Measurements from ENCODE around the gene PRKAR1A. TPM values are rescaled to one million over a fixed set of nuclear protein-coding genes. Genes with fewer than 3 reads are reported as not detected.

Gene PRKAR1A
- total RNA-seq, 4 donors from 2014 or later = 267 to 390 (median 347) TPM

- no peak for ATAC-seq
- peaks cover 0 to 8% (median 0%) of the 10 kb centered on the region in 3 donors for H3K4me1 ChIP-seq
- H3K36me3 ChIP-seq = peaks cover 0 to 71% of the 10 kb centered on the region in 2 donors
- TF ChIP-seq POLR2A (IDR thresholded peaks at IDR 0.05) (no peak), CTCF (IDR thresholded peaks at IDR 0.05) (no peak)
- no peak overlapping the region for H3K4me3 ChIP-seq
- 59 to 63% methylated on average over 9 to 14 of the region's 20 CpGs for WGBS, 2 donors (ENCODE audit: low coverage in 1 of 2)
- no peak overlapping the region for H3K27ac ChIP-seq
- no peaks in the 10 kb centered on the region for H3K27me3 ChIP-seq
- H3K9me3 ChIP-seq = no peaks in the 10 kb centered on the region
Measured at GRCh38 chr17:68539548-68540467, 27.6 kb downstream of the PRKAR1A start.

GRCh38 chr17:68540981-68541380 lies 28.8 kb downstream of the PRKAR1A start:
- Histone ChIP-seq H3K27me3 (no peaks in the 10 kb centered on the region), H3K36me3 (peaks cover 0 to 60% of the 10 kb centered on the region in 2 donors), H3K4me3 (no peak overlapping the region), H3K9me3 (no peaks in the 10 kb centered on the region), H3K4me1 (peaks cover 0 to 10% (median 0%) of the 10 kb centered on the region in 3 donors), H3K27ac (peak overlapping the region in 1 of 4 donors; percentile 15)
- TF ChIP-seq POLR2AphosphoS5 (IDR thresholded peaks at IDR 0.05) (no peak), POLR2A (IDR thresholded peaks at IDR 0.05) (no peak), EP300 (IDR thresholded peaks at IDR 0.05) (no peak), CTCF (IDR thresholded peaks at IDR 0.05) (no peak)
- no peak for ATAC-seq
- 92 to 93% methylated on average over 6 of the region's 8 CpGs for WGBS, 2 donors (ENCODE audit: low coverage in 1 of 2)

GRCh38 chr17:68541816-68542215 lies 29.6 kb downstream of the PRKAR1A start:
- ATAC-seq = no peak
- 90% methylated on average over 6 of the region's 6 CpGs; no CpG with 5 or more reads in 1 of the 2 donors for WGBS, 2 donors (ENCODE audit: low coverage in 1 of 2)
- Histone ChIP-seq H3K9me3 (no peaks in the 10 kb centered on the region), H3K4me1 (peaks cover 0 to 10% (median 0%) of the 10 kb centered on the region in 3 donors), H3K27ac (no peak overlapping the region), H3K4me3 (no peak overlapping the region), H3K27me3 (no peaks in the 10 kb centered on the region), H3K36me3 (peaks cover 0 to 51% of the 10 kb centered on the region in 2 donors)
- no peak for TF ChIP-seq EP300 (IDR thresholded peaks at IDR 0.05)
- no peak for TF ChIP-seq POLR2AphosphoS5 (IDR thresholded peaks at IDR 0.05)
- no peak for TF ChIP-seq CTCF (IDR thresholded peaks at IDR 0.05)
- no peak for TF ChIP-seq POLR2A (IDR thresholded peaks at IDR 0.05)

GRCh38 chr17:68542698-68543463 lies 30.7 kb downstream of the PRKAR1A start:
- Histone ChIP-seq H3K4me1 (peaks cover 0 to 10% (median 0%) of the 10 kb centered on the region in 3 donors), H3K27me3 (no peaks in the 10 kb centered on the region), H3K4me3 (no peak overlapping the region), H3K9me3 (no peaks in the 10 kb centered on the region), H3K27ac (no peak overlapping the region), H3K36me3 (peaks cover 0 to 41% of the 10 kb centered on the region in 2 donors)
- WGBS, 2 donors (ENCODE audit: low coverage in 1 of 2) = 87 to 100% methylated on average over 1 to 3 of the region's 13 CpGs
- ATAC-seq = no peak
- TF ChIP-seq CTCF (IDR thresholded peaks at IDR 0.05) (no peak), POLR2A (IDR thresholded peaks at IDR 0.05) (no peak), POLR2AphosphoS5 (IDR thresholded peaks at IDR 0.05) (no peak), EP300 (IDR thresholded peaks at IDR 0.05) (no peak)

Measured in gastroesophageal sphincter (tissue), 4 donors.